H1 (cell line): ENCODE results near the gene DNAJB12. TPM values are rescaled to one million over a fixed set of nuclear protein-coding genes. Genes with fewer than 3 reads are reported as not detected.

ENCODE experiments used
- RNF2 ChIP-seq: fragments of 200-900, 300-1000 bp; sonication (generic); IDR thresholded peaks from 2 replicates; pipeline ENCODE4 v1.7.1; 2016; ENCODE audit warnings: borderline replicate concordance, low read depth, mild to moderate bottlenecking, antibody characterized with exemption, low read length; ENCODE audit not compliant: poor library complexity, severe bottlenecking; ENCODE audit errors: missing control alignments
- YY1 ChIP-seq: IDR thresholded peaks from 2 replicates; pipeline ENCODE4 v1.6.1; 2011; ENCODE audit warnings: low read depth, mild to moderate bottlenecking, low read length
- polyA plus RNA-seq, 7 experiments: library from polyadenylated mRNA; depleted of rRNA in 3 of 7; stranded (reverse) in 5 of 7; unstranded in 2 of 7; fragments of >200 nt in 5 of 7; fragments of 200-250 nt in 2 of 7; gene quantifications; 1 replicate in 5 of 7; 2 replicates in 1 of 7; 4 replicates in 1 of 7; pipeline versions ENCODE4 v1.2.1 to v1.2.3, GENCODE V29; 2011 to 2013; ENCODE audit warnings: missing spikeins in 2 of 7, mixed read lengths in 2 of 7
- total RNA-seq: library from RNA; stranded (reverse); fragmentation: NEBNext Ultra II Directional; extraction: Animal tissue kit (Norgen Biotek cat#: 25700); gene quantifications from 2 replicates; pipeline ENCODE4 v1.2.1, GENCODE V29; 2021
- TF ChIP-seq, protein P1 (sequence below): IDR thresholded peaks from 2 replicates; pipeline ENCODE4 v1.6.1; 2012; ENCODE audit warnings: inconsistent platforms

Gene DNAJB12
- total and polyA plus RNA-seq, 2 of the 8 experiments (the other 6 are each of a cell fraction or from before 2014, with no cell fraction given), result 10.8 to 20.5 TPM

DNA sequence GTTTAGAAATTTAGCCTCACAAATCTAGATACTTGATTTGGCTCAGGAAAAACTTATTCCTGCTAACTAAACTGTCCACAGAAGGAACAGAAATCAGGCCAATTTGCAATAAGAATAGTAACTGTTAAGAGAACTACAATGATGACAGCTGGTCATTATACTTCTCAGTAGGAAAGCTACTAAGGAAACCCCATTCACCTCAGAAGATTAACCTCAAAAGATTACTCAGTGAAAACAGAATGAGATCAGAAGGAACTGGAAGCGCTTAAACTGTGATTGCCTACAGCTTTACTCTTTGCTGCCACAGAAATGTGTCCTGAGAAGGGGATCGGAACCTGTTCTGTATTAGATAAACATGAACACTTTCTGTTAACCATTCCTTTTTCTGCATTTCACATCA lies 24.3 kb upstream of the DNAJB12 start (continued):
- TF ChIP-seq YY1, result no peak
- TF ChIP-seq RNF2, result no peak
- TF ChIP-seq, protein P1, sequence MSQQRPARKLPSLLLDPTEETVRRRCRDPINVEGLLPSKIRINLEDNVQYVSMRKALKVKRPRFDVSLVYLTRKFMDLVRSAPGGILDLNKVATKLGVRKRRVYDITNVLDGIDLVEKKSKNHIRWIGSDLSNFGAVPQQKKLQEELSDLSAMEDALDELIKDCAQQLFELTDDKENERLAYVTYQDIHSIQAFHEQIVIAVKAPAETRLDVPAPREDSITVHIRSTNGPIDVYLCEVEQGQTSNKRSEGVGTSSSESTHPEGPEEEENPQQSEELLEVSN, result no peak
